ENCODE results near the gene METTL4. TPM values are rescaled to one million over a fixed set of nuclear protein-coding genes. Genes with fewer than 3 reads are reported as not detected.

METTL4 gene
- total RNA-seq, 8 experiments from 2014 or later = 4.7 to 14.1 (median 7.6) TPM

DNA sequence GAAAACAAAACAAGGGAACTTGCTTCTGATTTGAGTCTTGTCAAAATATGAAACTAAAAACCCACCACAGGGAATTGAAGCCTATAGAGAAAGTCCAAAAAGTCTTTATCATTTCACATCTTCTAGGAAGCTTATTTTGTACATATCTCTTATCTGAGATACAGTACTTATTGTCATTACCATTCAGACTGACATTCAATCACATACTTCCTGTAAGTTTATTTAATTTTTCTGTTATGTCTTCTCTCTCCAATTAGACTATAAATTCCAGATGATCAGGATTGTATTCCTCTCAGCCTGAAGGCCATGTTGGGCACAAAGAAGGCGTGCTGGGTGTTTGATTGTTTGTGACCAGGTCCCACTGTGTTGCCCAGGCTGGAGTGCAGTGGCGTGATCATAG, 59.2 kb downstream of the METTL4 start:
- Histone ChIP-seq H3K4me3 (no peak overlapping the region), H3K27ac (no peak overlapping the region), H3K4me1 (replicated peaks in 1 of 2) (no peaks in the 10 kb centered on the region)
- WGBS, 10 experiments = 14 to 100% (median 88%) methylated on average over 1 to 2 of the region's 2 CpGs; no CpG with 5 or more reads in 6 of the 10 experiments
- in situ Hi-C loops (cut with MboI; ENCODE audit: low pct_unique_long_range_greater_than_20kb in 2 of 9, low sequenced_read_pairs in 9 of 9, unreplicated experiment in 9 of 9) = loop anchor here in 1 of 9 experiments (25.0 kb wide), 1 partner anchor 175 kb away; no protein-coding TSS in a partner anchor
- no peak for ATAC-seq (replicated peaks in 6 of 8)

DNA sequence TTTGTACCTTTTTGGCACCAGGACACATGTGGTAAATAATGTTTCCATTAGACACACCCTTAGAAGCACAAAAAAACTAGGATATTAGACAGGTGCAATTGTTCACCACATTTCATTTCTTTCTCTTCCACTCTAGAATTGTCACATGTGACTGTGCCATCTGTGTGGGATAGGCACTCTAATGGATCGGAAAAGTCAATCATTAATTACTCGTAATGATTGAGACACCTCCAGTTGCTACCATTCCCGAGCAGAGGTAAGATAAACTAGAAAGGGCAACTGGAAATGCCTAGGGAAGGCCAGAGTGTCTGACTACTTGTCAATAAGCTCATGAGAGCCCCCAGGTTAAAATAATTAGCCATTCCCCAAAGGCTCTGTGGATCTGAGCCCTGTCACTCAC, 59.9 kb downstream of the METTL4 start:
- 80 to 100% (median 89%) methylated on average over 1 to 3 of the region's 3 CpGs; no CpG with 5 or more reads in 2 of the 10 experiments for WGBS, 10 experiments
- Histone ChIP-seq H3K4me3 (no peak overlapping the region), H3K27ac (no peak overlapping the region), H3K4me1 (replicated peaks in 1 of 2) (no peaks in the 10 kb centered on the region)
- no peak for ATAC-seq (replicated peaks in 6 of 8)
- in situ Hi-C loops (cut with MboI; ENCODE audit: low pct_unique_long_range_greater_than_20kb in 2 of 9, low sequenced_read_pairs in 9 of 9, unreplicated experiment in 9 of 9) = loop anchor here in 1 of 9 experiments (25.0 kb wide), 1 partner anchor 174 kb away; no protein-coding TSS in a partner anchor

DNA sequence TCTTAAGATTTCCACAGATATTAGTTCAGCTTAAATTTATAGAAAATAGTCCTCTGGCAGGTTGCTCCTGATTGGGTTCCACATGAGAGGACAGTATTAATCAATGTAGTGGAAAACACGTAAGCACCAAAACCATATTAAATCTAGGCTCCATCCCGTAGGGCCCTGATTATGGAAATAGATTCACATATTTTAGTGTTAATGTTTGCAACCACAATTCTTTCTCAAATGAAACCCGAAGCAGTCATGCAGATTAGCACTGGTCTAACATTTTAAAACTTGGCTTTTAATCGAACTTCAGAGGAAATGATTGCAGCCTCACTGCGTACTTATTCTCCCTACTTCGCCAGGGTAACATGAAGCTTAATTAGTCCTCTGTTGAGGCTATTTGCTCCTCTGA, 60.9 kb downstream of the METTL4 start:
- no peak overlapping the region for H3K4me3 ChIP-seq
- ATAC-seq (replicated peaks in 6 of 8) = peak in 1 of 8 experiments; percentile 76
- no peak overlapping the region for H3K27ac ChIP-seq
- 0 to 90% (median 78%) methylated on average over 1 to 6 of the region's 6 CpGs; no CpG with 5 or more reads in 1 of the 10 experiments for WGBS, 10 experiments
- H3K4me1 ChIP-seq (replicated peaks in 1 of 2) = no peaks in the 10 kb centered on the region
- in situ Hi-C loops (cut with MboI; ENCODE audit: low pct_unique_long_range_greater_than_20kb in 2 of 9, low sequenced_read_pairs in 9 of 9, unreplicated experiment in 9 of 9) = loop anchor here in 1 of 9 experiments (25.0 kb wide), 1 partner anchor 173 kb away; no protein-coding TSS in a partner anchor

DNA sequence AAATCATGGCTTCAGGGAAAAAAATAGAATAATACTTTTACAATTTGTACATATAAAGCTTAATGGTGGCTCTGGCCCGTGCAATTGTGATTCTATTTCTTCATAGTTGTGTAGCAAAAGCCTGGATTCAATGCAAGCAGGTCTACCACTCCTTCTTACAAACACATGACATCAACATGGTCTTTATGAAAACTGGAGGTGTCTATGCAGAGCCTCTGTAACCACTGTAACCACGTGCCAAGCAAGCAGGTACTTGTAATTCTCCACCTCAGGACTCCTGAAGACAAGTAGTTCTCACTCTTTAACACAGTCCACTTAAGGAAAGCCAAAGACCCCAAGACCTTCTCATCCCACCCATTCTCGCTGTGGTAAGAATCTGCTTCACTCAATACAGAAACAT, 62.6 kb downstream of the METTL4 start:
- H3K4me3 ChIP-seq = no peak overlapping the region
- no peak for ATAC-seq (replicated peaks in 6 of 8)
- H3K4me1 ChIP-seq (replicated peaks in 1 of 2) = no peaks in the 10 kb centered on the region
- WGBS, 10 experiments = 44 to 100% (median 76%) methylated on average over 1 to 3 of the region's 3 CpGs; no CpG with 5 or more reads in 1 of the 10 experiments
- H3K27ac ChIP-seq = no peak overlapping the region
- in situ Hi-C loops (cut with MboI; ENCODE audit: low pct_unique_long_range_greater_than_20kb in 2 of 9, low sequenced_read_pairs in 9 of 9, unreplicated experiment in 9 of 9) = loop anchor here in 1 of 9 experiments (25.0 kb wide), 1 partner anchor 171 kb away; no protein-coding TSS in a partner anchor

DNA sequence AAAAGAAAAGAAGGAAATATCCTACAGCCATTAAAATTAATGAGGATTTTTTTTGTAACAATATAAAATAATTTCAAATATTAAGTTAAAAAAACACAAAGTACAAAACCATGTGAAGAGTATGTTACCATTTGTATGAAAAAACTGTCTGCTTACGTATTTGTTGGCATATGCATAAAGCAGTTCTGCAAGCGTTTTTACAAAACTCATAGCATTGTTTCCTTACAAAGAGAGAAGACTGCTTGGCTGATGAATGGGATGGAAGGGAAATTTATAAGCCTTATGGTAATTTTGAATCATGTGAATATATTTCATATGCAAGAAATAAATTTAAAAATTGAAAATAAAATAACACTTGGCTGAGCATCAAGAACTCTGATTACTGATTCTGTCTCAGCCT, 63.1 kb downstream of the METTL4 start:
- Histone ChIP-seq H3K27ac (no peak overlapping the region), H3K4me1 (replicated peaks in 1 of 2) (no peaks in the 10 kb centered on the region), H3K4me3 (no peak overlapping the region)
- WGBS, 10 experiments = 21 to 100% (median 88%) methylated on average over 1 to 2 of the region's 2 CpGs; no CpG with 5 or more reads in 1 of the 10 experiments
- ATAC-seq (replicated peaks in 6 of 8) = no peak
- in situ Hi-C loops (cut with MboI; ENCODE audit: low pct_unique_long_range_greater_than_20kb in 2 of 9, low sequenced_read_pairs in 9 of 9, unreplicated experiment in 9 of 9) = loop anchor here in 1 of 9 experiments (25.0 kb wide), 1 partner anchor 171 kb away; no protein-coding TSS in a partner anchor

DNA sequence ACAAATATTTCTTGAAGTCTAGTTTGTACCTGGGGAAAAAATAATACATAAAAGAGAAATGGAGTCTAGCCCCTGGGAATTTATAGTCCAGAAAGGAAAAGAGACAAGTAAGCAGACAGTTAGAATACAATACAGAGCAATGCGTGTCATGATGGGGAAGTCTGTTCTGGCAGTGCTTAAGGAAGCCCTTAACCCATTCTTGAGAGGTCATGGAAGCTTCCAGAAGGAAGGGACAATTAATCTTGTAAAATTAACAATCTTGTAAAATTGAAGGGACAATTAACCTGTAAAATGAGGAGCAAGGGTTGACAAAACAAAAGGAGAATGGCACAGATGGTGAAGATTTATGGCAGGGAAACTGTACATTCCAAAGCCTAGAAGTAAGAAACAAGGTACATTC, 66.7 kb downstream of the METTL4 start:
- no peak overlapping the region for H3K4me3 ChIP-seq
- in situ Hi-C loops (cut with MboI; ENCODE audit: low pct_unique_long_range_greater_than_20kb in 2 of 9, low sequenced_read_pairs in 9 of 9, unreplicated experiment in 9 of 9) = loop anchor here in 1 of 9 experiments (25.0 kb wide), 1 partner anchor 167 kb away; no protein-coding TSS in a partner anchor
- WGBS, 10 experiments = 33 to 100% (median 85%) methylated on average over 1 of the region's 1 CpG; no CpG with 5 or more reads in 2 of the 10 experiments
- no peaks in the 10 kb centered on the region for H3K4me1 ChIP-seq (replicated peaks in 1 of 2)
- H3K27ac ChIP-seq = no peak overlapping the region
- ATAC-seq (replicated peaks in 6 of 8) = no peak

DNA sequence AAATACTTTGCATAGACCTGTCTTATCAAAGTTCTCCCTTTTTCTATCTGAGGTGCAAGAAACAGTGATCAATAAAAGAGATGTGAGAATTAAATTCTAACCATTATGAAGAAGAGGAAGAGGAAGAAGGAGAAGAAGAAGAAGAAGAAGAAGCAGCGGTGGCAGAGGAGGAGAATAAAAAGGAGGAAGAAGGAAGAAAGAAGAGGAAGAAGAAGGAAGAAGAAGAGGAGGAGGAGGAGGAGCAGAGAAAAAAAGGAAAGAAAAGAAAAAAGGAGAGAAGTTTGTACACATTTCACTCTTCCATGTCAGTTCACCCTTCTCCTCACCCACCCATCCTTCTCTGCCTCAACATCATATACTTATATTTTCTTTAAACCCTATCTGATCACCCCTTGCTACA, 68.4 kb downstream of the METTL4 start:
- 44 to 92% (median 83%) methylated on average over 1 of the region's 1 CpG; no CpG with 5 or more reads in 2 of the 10 experiments for WGBS, 10 experiments
- H3K4me3 ChIP-seq = no peak overlapping the region
- no peak for ATAC-seq (replicated peaks in 6 of 8)
- H3K27ac ChIP-seq = no peak overlapping the region
- in situ Hi-C loops (cut with MboI; ENCODE audit: low pct_unique_long_range_greater_than_20kb in 2 of 9, low sequenced_read_pairs in 9 of 9, unreplicated experiment in 9 of 9) = loop anchor here in 1 of 9 experiments (25.0 kb wide), 1 partner anchor 166 kb away; no protein-coding TSS in a partner anchor
- no peaks in the 10 kb centered on the region for H3K4me1 ChIP-seq (replicated peaks in 1 of 2)

DNA sequence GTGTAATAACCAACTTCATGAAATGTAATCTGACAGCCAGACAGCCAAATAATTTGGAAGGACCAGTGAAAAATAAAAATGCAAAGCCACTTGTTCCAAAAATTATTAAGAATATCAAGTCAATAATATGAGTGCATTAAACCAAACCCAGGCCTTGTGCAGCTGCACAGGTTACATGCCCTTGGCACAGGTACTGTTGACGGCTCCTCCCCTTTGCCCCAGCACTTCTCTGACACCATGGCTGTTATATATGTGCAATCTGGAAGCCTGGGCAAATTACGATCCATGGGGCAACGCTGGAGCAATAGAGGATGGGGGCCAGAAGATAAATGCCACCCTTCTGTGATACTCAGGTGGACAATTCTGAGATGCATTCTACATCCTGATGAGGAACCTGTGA, 68.9 kb downstream of the METTL4 start:
- 19 to 80% (median 54%) methylated on average over 1 to 3 of the region's 3 CpGs; no CpG with 5 or more reads in 3 of the 10 experiments for WGBS, 10 experiments
- no peaks in the 10 kb centered on the region for H3K4me1 ChIP-seq (replicated peaks in 1 of 2)
- ATAC-seq (replicated peaks in 6 of 8) = no peak
- no peak overlapping the region for H3K27ac ChIP-seq
- in situ Hi-C loops (cut with MboI; ENCODE audit: low pct_unique_long_range_greater_than_20kb in 2 of 9, low sequenced_read_pairs in 9 of 9, unreplicated experiment in 9 of 9) = loop anchor here in 1 of 9 experiments (25.0 kb wide), 1 partner anchor 165 kb away; no protein-coding TSS in a partner anchor
- no peak overlapping the region for H3K4me3 ChIP-seq

DNA sequence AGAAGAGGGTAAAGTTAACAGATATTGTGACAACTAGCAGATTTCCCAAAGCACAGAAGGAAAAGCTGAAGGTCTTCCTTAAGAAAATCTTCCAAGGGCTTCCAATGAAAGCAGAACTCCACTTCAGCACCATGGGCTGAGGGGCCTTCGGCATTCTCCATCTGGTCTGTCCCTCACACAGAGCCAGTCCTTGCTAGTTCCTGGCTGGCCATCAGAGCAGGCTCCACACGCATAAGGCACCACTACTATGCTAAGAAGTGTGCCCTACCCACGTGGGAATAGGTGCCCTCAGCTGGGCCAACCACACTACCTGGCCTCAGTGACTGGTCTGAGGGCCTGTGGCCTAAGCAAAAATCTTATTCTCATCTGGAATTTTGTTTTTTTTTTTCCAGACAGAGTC, 73.5 kb downstream of the METTL4 start:
- 80 to 100% (median 89%) methylated on average over 1 of the region's 3 CpGs; no CpG with 5 or more reads in 7 of the 10 experiments for WGBS, 10 experiments
- Histone ChIP-seq H3K4me1 (replicated peaks in 1 of 2) (no peaks in the 10 kb centered on the region), H3K27ac (no peak overlapping the region), H3K4me3 (no peak overlapping the region)
- in situ Hi-C loops (cut with MboI; ENCODE audit: low pct_unique_long_range_greater_than_20kb in 2 of 9, low sequenced_read_pairs in 9 of 9, unreplicated experiment in 9 of 9) = loop anchor here in 2 of 9 experiments (25.0 kb wide), 1 partner anchor 110 kb away; no protein-coding TSS in a partner anchor
- ATAC-seq (replicated peaks in 6 of 8) = no peak

DNA sequence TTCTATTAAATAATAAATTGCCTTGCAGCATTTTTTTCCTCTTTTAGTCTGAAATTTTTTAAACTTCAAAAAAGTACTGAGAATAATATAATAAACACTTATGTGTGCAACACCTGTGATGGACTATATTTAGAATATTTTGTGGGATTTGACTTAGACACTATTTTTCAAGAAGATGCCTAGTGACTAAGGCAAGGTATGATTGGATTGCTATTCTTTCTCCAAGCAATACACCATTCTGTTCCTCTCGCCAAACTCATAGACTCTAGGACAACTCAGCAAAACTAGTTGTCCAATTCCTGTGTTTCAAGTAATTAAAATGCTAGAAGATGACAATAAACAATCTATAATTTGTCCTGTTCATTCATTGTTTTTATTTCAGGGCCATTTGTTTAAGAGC, 75.9 kb downstream of the METTL4 start:
- no peaks in the 10 kb centered on the region for H3K4me1 ChIP-seq (replicated peaks in 1 of 2)
- no peak for ATAC-seq (replicated peaks in 6 of 8)
- no peak overlapping the region for H3K4me3 ChIP-seq
- WGBS, 10 experiments = 57 to 100% (median 100%) methylated on average over 1 of the region's 1 CpG; no CpG with 5 or more reads in 2 of the 10 experiments
- in situ Hi-C loops (cut with MboI; ENCODE audit: low pct_unique_long_range_greater_than_20kb in 2 of 9, low sequenced_read_pairs in 9 of 9, unreplicated experiment in 9 of 9) = loop anchor here in 2 of 9 experiments (25.0 kb wide), 1 partner anchor 108 kb away; no protein-coding TSS in a partner anchor
- H3K27ac ChIP-seq = no peak overlapping the region

DNA sequence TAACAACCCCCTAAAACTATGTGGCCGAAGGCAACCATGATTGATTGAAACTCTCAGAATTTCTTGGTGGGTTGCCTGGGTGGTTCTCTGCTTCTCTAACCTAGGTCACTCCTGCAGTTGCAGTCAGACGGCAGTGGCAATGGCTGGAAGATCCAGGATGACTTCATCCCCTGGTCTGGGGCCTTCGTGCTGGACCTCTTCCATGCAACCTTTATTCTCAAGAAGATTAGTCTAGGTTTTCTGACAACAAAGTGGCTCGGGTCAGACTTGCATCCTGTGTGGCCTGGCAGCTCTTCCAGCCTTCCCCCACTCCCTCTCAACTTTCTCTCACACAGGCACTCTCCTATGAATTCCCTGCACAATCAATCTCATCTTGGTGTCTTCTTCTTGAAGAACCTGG, 76.4 kb downstream of the METTL4 start:
- Histone ChIP-seq H3K4me3 (no peak overlapping the region), H3K4me1 (replicated peaks in 1 of 2) (no peaks in the 10 kb centered on the region), H3K27ac (no peak overlapping the region)
- ATAC-seq (replicated peaks in 6 of 8) = no peak
- in situ Hi-C loops (cut with MboI; ENCODE audit: low pct_unique_long_range_greater_than_20kb in 2 of 9, low sequenced_read_pairs in 9 of 9, unreplicated experiment in 9 of 9) = loop anchor here in 2 of 9 experiments (25.0 kb wide), 1 partner anchor 108 kb away; no protein-coding TSS in a partner anchor
- 10 to 100% (median 64%) methylated on average over 1 to 4 of the region's 4 CpGs; no CpG with 5 or more reads in 3 of the 10 experiments for WGBS, 10 experiments

Data from motor neuron (in vitro differentiated cells).